Measurements from ENCODE around the gene KRR1. TPM values are rescaled to one million over a fixed set of nuclear protein-coding genes. Genes with fewer than 3 reads are reported as not detected.

Gene KRR1
- total RNA-seq, 4 donors from 2014 or later, result 11.5 to 37.1 (median 24.7) TPM

DNA sequence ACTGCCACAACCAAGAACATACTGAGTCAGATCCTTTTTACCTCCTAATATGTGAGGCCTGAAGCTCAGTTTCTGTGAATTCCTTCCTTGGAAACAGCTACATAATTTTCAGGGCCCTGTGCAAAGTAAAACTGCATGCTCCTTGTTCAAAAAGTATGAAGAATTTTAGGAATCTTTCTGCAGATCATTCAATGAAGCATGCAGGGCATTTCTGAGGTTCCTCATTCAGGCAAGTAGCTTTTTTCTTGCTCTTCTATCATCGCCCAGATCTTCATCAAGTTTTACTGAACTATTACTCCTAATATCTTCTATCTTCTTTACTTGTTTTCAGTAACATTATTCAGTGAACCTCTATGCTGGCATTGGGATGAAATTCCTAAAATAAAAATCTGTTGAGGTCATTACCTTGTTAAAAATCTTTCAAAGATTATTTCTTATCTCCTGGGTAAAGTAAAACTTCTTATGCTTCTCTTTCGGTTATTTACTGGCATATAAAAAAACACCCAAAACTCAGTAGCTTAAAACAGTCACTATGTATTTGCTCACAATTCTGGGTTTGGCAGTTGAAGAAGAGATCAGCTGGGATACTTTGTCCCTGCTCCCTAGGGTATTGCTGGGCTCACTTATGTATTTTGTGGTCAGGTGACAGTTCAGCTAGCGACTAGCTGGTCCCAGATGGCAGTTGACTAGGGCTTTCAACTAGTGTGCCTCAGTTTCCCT lies 42.6 kb upstream of the KRR1 start:
- TF ChIP-seq CTCF (IDR thresholded peaks at IDR 0.05) (no peak), POLR2A (IDR thresholded peaks at IDR 0.05) (no peak)
- no peak for DNase-seq
- no peaks in the 10 kb centered on the region for H3K9me3 ChIP-seq
- H3K4me3 ChIP-seq, result no peak overlapping the region
- H3K27me3 ChIP-seq, result no peaks in the 10 kb centered on the region
- H3K4me1 ChIP-seq, result no peaks in the 10 kb centered on the region
- H3K27ac ChIP-seq, result no peak overlapping the region
- H3K36me3 ChIP-seq, result no peaks in the 10 kb centered on the region

GRCh38 chr12:75553398-75553797 lies 42.0 kb upstream of the KRR1 start:
- no peaks in the 10 kb centered on the region for H3K9me3 ChIP-seq
- no peak for DNase-seq
- no peak for TF ChIP-seq POLR2A (IDR thresholded peaks at IDR 0.05)
- TF ChIP-seq CTCF (IDR thresholded peaks at IDR 0.05), result no peak
- no peak overlapping the region for H3K4me3 ChIP-seq
- H3K4me1 ChIP-seq, result no peaks in the 10 kb centered on the region
- no peak overlapping the region for H3K27ac ChIP-seq
- H3K27me3 ChIP-seq, result no peaks in the 10 kb centered on the region
- no peaks in the 10 kb centered on the region for H3K36me3 ChIP-seq

DNA sequence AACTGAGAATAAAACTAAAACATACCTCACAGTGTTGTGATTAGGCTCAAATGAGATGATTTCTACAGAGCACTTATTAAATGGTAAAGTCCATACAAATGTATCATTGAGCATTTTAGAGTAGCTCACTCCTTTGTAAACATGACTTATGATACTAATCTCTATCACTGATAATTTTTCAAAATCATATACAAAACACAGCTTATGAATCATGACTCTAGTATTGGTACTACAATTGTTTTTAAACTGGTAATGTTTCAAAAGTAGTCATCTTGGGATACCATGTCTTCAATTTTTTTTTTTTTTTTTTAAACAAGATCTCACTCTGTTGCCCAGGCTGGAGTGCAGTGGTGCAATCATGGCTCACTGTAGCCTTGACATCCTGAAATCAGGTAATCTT lies 40.1 kb upstream of the KRR1 start:
- no peak for TF ChIP-seq POLR2A (IDR thresholded peaks at IDR 0.05)
- TF ChIP-seq CTCF (IDR thresholded peaks at IDR 0.05), result no peak

DNA sequence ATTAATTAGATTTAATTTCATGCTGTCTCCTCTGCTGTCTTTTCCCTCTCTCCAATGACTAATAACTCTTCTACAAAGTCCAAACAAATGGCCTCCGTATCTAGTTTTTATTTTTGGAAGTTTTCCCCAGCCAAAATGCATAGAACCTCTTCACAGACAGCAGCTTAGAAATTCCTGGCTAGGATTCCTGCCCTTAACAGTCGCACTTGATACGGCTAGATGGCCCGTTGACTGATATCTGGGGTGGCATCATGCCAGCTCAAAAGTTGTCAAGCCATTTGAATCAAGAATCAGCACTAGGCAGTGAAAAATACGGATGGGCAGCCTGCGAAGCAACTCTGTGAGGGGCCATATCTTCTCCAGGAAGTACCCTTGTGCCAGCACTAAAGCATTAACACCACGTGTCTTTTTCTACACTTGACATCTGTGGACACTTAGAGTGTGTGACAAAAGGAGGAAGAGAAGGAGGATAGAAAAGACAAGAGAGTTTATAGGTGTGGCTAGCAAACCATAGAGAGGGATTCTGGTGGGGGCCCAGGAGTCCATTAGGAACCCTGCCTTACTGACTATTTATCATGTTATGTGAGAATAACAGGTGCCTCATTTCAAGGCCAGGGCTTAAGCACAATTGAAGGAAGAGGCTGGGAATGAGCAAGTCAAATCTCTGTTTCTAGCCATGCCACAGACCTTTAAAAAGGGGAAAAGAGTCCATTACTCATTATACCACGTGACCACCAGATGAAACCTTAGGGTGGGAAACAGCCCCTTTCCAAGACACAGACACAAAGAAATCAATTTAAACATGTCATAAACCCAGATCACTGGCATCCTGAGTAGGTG lies 39.2 kb upstream of the KRR1 start:
- Histone ChIP-seq H3K27ac (no peak overlapping the region), H3K4me1 (no peaks in the 10 kb centered on the region), H3K27me3 (no peaks in the 10 kb centered on the region), H3K4me3 (no peak overlapping the region), H3K36me3 (no peaks in the 10 kb centered on the region), H3K9me3 (no peaks in the 10 kb centered on the region)
- no peak for TF ChIP-seq POLR2A (IDR thresholded peaks at IDR 0.05)
- no peak for TF ChIP-seq CTCF (IDR thresholded peaks at IDR 0.05)
- no peak for DNase-seq

More for the DNA sequence above, 40.1 kb upstream of the KRR1 start:
- Histone ChIP-seq H3K4me1 (no peaks in the 10 kb centered on the region), H3K4me3 (no peak overlapping the region), H3K9me3 (no peaks in the 10 kb centered on the region), H3K27ac (no peak overlapping the region), H3K27me3 (no peaks in the 10 kb centered on the region), H3K36me3 (no peaks in the 10 kb centered on the region)
- no peak for DNase-seq

GRCh38 chr12:75549989-75550388 lies 38.6 kb upstream of the KRR1 start:
- no peaks in the 10 kb centered on the region for H3K27me3 ChIP-seq
- no peak overlapping the region for H3K4me3 ChIP-seq
- no peaks in the 10 kb centered on the region for H3K36me3 ChIP-seq
- no peaks in the 10 kb centered on the region for H3K9me3 ChIP-seq
- DNase-seq, result no peak
- no peak overlapping the region for H3K27ac ChIP-seq
- no peak for TF ChIP-seq CTCF (IDR thresholded peaks at IDR 0.05)
- no peak for TF ChIP-seq POLR2A (IDR thresholded peaks at IDR 0.05)
- H3K4me1 ChIP-seq, result no peaks in the 10 kb centered on the region
